CD4-positive, alpha-beta T cell treated with Interferon alpha-2 for 1 hour (primary cell): ENCODE data around the gene AIRE.
"Not testable (repeated sequence)": the region's sequence is repeated elsewhere in the genome, so short reads cannot be mapped to it uniquely, and the experiment has no call there.

Experiments
- DNase-seq, 2 donors: peaks; one replicate each; pipeline ENCODE4 v3.0.0-alpha.2; 2020 to 2022

The AIRE gene

DNA sequence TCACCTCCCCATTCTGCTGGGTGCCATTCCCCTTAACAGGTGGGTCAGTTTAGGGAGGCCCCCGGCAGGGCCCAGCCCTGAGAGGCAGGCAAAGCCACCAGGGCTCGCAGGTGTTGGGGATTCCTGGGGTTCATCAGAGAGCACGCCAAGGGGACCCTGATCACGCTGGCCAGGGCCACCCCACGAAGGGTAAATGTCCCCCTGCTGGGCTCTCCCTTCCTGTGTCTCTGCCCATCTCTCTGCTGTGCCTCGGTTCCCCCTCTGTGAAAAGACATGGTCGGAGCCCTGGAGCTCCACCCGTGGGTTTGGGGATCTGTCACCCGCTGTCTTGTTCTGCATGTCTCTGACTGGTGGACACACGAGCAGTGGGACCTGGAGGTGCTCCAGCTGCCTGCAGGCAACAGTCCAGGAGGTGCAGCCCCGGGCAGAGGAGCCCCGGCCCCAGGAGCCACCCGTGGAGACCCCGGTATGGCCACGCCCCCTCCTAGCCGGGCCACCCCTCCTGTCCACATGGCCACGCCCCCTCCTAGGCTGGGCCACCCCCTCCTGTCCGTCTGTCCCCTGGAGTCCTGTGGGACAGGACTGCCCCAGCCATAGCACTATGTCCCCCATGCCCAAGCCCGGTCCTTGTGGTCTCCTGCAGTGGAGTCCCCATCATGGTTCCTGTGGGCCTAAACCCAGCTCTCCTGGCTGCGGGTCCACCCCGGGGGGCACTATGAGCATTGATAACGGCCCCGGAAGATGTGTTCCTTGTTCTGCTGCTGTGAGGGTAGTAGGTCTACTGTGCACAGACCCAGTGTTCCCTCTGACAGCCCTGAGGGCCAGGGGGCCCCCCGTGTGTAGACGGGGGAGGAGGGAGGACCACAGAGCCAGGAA, 6.5 kb downstream of the AIRE start:
- DNase-seq: no peak

DNA sequence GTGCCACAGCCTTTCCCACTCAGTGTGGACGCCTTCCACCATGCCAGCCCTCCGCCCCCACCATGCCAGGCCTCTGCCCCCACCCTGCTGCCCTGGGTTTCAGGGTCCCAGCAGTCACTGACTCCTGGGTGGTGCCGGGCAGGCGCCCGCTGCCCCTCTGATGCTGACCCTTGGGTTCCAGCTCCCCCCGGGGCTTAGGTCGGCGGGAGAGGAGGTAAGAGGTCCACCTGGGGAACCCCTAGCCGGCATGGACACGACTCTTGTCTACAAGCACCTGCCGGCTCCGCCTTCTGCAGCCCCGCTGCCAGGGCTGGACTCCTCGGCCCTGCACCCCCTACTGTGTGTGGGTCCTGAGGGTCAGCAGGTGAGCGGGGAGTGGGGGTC, 7.1 kb downstream of the AIRE start:
- no peak for DNase-seq

- DNase-seq: peak; percentile 44 to 64
Measured at GRCh38 chr21:44293551-44294231, 8.0 kb downstream of the AIRE start.

GRCh38 chr21:44294391-44295162, 8.9 kb downstream of the AIRE start:
- peak in 1 of 2 donors; percentile 25 for DNase-seq

DNA sequence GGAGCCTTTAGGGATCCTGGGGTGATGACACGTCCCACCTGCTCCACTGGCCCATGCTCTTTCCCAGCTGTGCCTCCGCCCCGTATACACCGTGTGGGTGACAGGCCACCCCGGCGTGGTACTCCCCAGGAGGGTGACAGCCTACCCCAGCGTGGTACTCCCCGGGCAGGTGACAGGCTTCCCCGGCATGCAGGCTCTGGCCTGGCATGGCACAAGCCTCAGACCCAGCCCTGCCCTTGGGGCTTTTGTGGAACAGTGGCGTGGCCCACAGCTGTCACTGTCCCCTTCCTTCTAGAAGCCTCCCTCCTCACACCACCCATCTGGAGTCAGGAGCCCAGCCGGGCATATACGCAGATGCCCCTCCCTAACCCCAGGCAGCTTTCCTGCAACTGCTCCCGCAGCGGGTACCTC, 9.5 kb downstream of the AIRE start:
- peak in 1 of 2 donors; percentile 21 for DNase-seq

GRCh38 chr21:44295646-44296045, 10.0 kb downstream of the AIRE start:
- DNase-seq: peak in 1 of 2 donors; percentile 19

DNA sequence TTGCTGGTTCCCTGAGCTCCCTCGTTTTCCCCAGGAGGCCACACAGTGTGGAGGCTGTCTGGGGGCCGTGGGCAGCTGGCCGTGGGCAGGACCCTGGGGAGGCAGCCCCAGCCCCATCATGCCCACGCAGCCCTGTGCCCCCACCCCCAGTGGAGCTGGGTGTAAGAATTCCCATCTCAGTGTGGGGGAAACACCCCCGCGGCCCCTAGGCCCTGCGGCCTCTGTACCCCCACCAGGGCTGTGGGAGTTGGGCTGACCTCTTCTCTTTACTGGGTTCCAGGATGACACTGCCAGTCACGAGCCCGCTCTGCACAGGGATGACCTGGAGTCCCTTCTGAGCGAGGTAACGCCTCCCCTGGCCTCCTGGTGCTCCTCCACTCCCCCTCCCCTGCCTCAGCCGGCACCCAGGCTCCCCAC, 10.4 kb downstream of the AIRE start:
- DNase-seq: no peak

GRCh38 chr21:44296916-44297315, 11.2 kb downstream of the AIRE start:
- DNase-seq: no peak

DNA sequence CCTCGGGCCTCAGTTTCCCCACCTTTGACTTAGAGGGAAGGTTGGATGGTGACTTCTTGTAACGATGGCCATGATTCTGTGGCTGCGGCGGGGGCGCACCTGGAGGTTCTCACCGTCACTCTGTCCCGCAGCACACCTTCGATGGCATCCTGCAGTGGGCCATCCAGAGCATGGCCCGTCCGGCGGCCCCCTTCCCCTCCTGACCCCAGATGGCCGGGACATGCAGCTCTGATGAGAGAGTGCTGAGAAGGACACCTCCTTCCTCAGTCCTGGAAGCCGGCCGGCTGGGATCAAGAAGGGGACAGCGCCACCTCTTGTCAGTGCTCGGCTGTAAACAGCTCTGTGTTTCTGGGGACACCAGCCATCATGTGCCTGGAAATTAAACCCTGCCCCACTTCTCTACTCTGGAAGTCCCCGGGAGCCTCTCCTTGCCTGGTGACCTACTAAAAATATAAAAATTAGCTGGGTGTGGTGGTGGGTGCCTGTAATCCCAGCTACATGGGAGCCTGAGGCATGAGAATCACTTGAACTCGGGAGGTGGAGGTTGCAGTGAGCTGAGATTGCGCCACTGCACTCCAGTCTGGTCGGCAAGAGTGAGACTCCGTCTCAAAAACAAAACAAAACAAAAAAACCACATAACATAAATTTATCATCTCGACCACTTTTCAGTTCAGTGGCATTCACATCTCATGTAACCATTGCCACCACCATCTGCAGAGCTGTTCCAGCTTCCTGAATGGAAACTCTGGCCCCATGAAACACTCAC, 12.0 kb downstream of the AIRE start:
- DNase-seq: peak; percentile 79 to 85

GRCh38 chr21:44298301-44298700, 12.6 kb downstream of the AIRE start:
- DNase-seq: peak in 1 of 2 donors; percentile 33

GRCh38 chr21:44299085-44299457, 13.4 kb downstream of the AIRE start:
- peak in 1 of 2 donors; percentile 39 for DNase-seq

GRCh38 chr21:44299458-44300261, 14.0 kb downstream of the AIRE start, which contains the start of gene PFKL:
TSS of gene PFKL (plus strand) at chr21:44300053. CDS start at chr21:44300106, 53 bp downstream.
- peak; percentile 52 to 59 for DNase-seq

GRCh38 chr21:44300262-44300959, 14.7 kb downstream of the AIRE start:
- peak; percentile 34 to 66 for DNase-seq

- no peak for DNase-seq
Measured at GRCh38 chr21:44301141-44301540, 15.5 kb downstream of the AIRE start.

GRCh38 chr21:44301961-44302406, 16.3 kb downstream of the AIRE start:
- no peak for DNase-seq

DNA sequence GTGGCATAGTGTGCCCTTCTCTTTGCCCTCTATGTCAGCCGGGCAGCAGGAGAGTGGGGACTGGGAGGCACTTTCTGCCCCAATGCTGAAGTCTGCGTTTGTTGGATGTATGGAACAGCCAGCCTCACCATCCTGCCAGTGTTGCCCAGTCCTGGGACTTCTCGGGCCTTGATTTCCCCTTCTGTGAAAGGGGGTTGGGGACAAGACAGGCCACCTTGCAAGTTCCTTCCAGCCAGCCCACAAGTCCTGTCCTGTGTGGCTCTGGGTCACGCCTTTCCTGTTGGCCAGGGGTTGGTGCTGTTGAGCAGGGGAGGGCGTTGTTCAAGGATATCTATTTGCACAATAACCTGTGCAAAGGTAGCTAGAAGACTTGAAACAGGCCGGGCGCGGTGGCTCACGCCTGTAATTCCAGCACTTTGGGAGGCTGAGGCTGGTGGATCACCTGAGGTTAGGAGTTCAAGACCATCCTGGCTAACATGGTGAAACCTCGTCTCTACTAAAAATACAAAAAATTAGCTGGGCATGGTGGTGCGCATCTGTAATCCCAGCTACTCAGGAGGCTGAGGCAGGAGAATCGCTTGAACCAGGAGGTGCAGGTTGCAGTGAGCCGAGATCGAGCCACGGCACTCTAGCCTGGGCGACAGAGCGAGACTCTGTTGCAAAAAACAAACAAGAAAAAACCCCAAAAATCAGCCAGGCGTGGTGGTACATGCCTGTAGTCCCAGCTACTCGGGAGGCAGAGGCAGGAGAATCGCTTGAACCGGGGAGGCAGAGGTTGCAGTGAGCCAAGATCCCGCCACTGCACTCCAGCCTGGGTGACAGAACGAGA, 17.1 kb downstream of the AIRE start:
- DNase-seq: not testable (repeated sequence)

GRCh38 chr21:44303490-44303981, 17.9 kb downstream of the AIRE start:
- no peak for DNase-seq

DNA sequence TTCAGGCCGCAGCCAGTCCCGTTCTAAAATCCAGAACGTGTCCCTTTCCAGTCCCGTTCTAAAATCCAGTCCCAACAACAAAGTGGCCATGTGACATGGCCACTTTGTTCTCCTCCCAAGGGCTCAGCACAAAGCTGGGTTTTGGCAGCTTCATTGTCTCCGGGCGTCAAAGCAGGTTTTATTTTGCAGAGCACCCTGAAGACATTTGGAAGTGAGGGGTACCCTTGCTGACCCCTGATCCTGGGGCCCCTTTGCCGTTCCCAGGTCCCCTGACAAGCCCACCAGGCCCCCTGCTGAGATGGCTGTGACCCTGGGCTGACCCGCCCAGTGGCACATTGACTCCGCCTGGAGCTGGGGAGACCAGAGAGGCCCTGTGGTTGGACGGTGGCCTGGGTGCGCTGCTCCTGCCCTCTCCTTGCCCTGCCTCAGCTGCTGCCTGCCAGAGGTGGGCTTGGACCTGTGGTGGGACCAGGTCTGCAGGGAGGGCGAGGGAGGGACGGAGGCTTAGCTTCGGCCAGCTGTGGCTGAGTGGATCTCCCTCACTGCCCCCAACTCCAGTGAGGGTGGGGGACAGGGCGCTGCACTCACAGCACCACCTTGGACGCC, 18.4 kb downstream of the AIRE start:
- DNase-seq: no peak

DNA sequence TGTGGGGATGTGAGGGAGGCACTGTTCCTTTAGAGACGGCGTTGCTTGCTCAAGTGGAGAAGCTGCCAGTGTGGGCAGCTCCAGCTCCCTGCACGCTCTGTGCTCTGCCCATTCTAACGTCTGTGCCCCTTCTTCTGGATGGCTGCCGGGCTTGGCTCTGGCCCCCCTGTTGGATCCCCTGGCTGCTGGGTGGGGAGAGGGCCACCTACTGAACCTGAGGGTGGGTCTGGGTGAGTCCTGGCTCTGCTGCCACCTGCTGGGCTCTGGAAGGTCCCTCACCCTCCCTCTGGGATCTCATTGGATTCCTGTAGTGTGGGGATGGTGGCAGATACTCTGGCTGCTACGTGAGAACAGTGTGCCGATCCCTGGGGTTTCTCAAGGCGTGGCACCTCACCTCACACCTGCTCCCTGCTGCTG, 19.2 kb downstream of the AIRE start:
- peak; percentile 43 to 50 for DNase-seq
